Measurements from ENCODE around the gene JPT1.
A peak's percentile ranks its signal among the peaks of the same experiment; 100 is the strongest.

The JPT1 gene

GRCh38 chr17:75103601-75104554, 50.4 kb downstream of the JPT1 start:
- no peak for DNase-seq (ENCODE audit: low spot score)

DNA sequence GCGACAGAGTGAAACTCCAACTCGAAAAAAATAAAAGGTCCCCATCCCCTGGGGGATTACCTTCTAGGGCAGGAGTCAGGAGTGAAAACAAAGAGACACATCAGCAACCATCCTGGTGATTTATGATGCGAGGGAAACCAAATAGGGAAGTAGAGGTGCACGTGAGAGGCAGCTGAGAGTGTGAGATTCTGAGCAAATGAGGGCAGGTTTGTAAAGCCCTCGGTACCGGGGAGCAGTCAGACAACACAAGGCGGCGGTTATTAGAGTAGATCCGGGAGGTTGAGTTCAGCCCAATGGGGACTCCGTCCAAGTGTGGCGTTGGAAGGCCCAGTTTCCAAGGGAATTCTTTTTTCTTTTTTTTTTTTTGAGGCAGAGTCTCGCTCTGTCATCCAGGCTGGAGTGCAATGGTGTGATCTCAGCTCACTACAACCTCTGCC, 51.9 kb downstream of the JPT1 start:
- no peak for DNase-seq (ENCODE audit: low spot score)

DNA sequence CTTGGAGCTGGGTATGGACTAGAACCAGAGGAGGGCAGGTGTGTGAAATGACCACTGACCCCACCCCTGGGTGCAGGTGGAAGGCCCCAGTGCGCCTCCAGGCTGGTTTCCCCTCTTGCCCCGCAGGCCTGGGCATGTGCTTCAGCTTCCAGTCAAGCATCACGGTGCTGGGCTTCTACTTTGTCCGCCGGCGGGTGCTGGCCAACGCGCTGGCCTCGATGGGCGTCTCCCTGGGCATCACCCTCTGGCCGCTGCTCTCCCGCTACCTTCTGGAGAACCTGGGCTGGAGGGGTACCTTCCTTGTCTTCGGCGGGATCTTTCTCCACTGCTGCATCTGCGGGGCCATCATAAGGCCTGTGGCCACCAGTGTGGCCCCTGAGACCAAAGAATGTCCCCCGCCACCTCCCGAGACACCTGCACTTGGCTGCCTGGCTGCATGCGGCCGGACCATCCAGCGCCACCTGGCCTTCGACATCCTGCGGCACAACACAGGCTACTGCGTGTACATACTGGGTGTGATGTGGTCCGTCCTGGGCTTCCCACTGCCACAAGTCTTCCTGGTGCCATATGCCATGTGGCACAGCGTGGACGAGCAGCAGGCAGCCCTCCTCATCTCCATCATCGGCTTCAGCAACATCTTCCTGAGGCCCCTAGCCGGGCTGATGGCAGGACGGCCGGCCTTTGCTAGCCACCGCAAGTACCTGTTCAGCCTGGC, 54.3 kb downstream of the JPT1 start:
- no peak for DNase-seq (ENCODE audit: low spot score)

DNA sequence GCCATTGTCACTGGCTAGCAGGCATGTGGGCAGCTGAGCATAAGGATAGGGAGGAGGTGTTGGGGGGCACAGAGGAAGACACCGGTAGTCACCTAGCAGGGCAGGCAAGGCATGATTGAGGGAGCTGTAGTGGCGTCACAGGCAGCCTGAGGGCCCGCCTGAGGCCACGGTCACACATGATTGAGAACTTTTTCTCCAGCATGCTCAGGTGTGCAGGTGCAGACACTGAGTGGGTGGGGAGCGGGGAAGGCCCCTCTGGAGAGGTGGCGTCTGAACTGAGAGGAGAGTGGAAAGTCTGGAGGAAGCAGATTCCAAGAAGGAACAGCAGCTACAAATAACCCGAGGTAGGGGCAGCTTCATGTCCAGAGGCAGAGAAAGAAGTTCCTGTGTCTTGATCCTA, 55.5 kb downstream of the JPT1 start:
- no peak for DNase-seq (ENCODE audit: low spot score)

DNA sequence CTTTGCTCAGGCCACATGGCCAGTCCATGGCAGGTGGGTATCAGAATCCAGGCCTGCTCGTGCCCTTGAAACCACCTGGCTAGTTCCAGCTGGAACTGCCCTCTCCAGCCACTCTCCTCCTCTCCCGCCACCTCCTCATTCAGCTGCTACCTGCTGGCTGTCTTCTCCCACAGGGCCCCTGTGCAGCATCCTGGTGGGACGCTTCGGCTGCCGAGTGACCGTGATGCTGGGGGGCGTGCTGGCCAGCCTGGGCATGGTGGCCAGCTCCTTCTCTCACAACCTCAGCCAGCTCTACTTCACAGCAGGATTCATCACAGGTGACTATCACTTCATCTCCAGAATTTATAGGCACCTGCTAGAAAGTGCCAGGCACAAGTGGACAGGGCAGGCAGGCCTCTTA, 56.4 kb downstream of the JPT1 start:
- DNase-seq (ENCODE audit: low spot score): no peak

GRCh38 chr17:75096082-75096625, 58.2 kb downstream of the JPT1 start:
- no peak for DNase-seq (ENCODE audit: low spot score)

DNA sequence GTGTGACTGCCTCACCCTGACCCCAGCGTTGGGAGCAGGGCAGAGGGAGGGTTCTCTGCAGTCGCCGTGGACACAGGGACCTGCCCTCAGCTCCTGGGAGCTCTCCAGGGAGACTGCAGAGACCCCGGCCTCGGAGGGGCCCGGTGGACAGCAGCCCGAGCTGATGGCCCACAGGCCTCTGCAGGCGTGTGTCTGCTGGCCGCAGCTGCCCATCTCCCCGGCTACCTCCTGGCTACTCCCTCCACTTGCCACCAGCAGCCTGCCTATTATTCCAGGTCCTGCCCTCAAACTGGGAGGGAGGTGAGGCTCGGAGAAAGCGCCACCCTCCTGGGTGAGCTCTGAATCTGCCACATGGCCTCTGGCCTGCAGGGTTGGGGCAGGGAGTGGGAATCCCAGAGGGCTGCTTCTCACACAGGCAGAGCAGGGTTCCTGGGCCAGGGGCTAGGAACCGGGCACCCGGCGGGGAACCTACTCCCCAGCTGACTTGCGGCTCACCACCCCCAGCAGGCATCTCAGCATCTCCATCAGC, 59.4 kb downstream of the JPT1 start:
- peak; percentile 55 for DNase-seq (ENCODE audit: low spot score)

- no peak for DNase-seq (ENCODE audit: low spot score)
Measured at GRCh38 chr17:75093548-75094158, 60.7 kb downstream of the JPT1 start.

- no peak for DNase-seq (ENCODE audit: low spot score)
Measured at GRCh38 chr17:75091855-75092327, 62.4 kb downstream of the JPT1 start.

DNA sequence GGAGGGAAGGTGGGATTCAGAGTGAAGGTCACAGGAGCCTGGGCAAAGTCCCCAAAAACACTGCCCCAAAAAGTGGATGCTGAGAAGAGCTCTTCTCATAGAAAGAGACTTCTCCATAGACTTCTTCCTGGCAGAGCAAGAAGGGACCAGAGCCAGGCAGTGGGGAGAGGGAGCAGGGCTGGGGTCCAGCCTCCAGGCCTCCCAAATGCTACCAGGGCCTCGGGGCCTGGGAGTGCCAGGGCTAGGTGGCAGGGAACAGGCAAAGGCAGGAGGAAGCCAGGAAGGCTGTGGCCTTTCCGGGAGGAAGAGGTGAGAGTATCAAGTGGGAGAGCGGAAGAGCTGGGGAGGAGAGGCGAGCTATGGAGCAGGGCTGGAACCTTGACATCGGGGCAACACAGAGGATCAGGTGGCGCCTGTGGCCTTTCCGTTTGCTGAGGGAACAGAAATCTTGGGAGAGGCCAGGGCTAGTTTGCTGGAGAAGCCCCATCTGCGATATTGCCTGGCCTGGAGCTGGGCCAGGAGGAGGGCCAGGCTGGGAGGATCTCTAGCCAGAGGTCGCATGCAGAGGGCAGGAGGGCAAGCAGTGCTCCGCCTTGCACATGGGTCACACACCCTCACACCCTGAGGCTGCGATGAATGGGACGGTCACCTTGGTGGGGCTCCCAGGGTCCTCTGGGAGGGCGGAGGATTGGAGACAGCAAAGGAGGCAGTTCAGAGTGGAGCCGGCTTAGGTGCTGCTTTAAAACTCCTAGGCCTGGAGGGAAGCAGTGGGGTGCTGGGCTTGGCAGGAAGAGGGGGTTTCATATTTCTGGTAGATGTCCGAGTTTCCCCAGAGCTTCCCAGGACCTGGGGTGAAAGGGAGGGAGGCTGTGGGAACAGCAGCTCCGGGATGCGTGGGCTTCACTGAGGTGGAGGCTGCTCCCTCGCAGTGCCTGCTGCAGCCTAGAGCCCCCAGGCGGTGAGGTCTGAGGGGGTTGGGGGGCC, 63.1 kb downstream of the JPT1 start:
- peak; percentile 70 for DNase-seq (ENCODE audit: low spot score)

DNA sequence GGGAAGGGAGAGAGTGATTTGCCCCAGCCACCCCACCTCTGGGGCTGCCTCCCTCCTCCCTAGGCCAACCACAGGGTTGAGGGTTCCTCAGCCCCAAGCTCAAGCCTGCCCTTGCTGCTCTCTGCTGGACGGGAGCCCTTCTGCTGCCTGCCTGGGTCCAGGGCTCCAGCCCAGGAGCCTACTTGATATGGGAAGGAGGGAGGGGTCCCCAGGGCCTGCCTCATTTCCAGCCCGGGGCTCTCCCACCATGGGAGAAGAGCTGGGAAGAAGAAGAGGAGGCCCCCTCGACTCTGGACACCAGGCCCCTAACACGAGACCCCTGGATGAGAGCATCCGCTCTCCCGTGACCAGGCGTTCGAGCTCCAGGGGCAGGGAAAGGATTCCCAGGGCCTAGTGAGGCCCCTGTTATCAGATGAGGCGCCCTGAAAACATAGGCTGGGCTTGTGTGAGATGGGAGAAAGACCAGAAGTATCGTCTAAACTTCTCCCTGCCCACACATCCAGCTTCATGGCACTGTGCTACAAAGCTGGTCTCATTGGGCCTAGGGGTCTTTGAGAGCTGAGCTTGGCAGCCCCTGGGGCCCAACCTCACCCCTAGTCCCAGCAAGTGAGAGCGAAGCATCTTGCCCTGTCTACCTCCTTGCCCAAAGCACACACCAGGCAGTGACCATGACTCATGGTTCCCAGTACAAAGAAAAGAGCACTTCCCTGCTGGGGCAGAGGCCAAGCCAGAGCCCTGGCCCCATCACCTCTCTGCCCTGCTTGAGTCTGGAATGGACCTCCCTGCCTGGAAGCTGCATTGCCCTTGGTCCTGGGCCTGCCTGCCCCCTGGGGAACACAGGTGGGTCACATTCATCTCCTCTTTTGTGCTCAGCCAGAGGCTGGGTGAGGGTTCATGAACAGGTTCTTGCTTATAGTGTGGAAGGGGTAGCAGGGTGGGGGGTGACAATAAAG, 65.6 kb downstream of the JPT1 start:
- no peak for DNase-seq (ENCODE audit: low spot score)

DNA sequence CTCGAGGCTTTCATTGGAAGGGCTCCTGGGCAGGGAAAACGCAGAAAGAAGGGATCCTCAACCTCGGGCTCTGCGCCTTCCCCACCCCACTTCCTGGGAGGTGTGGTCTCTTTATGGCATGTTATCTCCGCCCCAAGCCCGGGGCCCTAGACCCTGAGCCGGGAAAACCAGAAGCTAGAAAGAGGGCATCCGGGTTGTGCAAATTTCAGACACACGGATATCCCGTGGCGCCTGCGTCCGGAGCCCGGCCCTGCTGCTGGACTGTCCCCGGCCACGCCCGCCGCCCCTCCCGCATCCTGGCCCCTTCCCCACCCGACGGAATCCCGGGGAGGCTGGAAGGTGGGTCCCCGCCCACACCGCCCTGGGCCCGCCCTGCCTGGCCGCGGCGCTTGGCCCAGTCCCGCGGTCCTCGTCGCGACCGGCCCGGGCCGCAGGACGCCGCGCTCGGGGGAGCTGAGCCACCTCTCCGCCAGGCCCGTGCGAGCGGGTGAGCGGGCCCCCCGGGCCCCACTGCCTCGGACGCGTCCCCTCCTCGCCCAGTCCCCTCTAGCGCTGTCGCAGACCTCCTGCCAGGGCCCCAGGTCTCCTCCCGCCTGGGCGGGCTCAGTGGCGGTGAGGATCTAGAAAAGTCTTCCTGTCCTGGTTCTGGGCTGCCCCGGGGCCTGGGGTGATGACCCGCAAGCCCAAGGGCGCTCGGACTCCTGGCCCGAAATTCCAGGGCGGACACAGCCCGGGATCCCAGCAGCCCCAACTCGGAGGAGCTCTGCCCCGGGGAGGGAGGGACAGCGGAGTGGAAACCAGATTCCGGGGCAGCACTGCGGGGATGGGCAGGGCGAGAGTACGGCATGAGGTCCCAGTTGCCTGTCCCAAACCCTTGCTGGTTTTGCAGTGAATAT, 66.5 kb downstream of the JPT1 start, which contains the start of gene SLC16A5:
TSS of gene SLC16A5 (plus strand) at position 397 of the 896 bp plus-strand sequence. CDS start 5,683 bp downstream, outside the sequence.
- peak; percentile 93 for DNase-seq (ENCODE audit: low spot score)

DNA sequence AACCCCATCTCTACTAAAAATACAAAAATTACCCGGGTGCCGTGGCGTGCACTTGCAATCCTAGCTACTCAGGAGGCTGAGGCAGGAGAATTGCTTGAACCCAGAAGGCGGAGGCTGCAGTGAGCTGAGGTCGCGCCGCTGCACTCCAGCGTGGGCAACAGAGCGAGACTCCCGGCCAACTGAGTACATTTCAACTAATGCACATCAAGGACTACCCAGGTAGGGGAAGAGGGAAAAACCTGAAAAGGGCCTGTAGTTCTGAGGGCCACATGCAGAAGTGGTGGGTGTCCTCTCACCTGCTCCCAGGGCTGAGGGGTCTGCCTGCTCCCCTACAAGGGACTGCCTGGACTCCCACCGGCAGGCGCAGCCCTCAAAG, 67.1 kb downstream of the JPT1 start:
- DNase-seq (ENCODE audit: low spot score): no peak

- DNase-seq (ENCODE audit: low spot score): no peak
Measured at GRCh38 chr17:75086496-75087181, 67.7 kb downstream of the JPT1 start.

All from ecto neural progenitor cell (in vitro differentiated cells).